GM23338 (cell line): ENCODE measurements around the gene FAM219A. TPM values are rescaled to one million over a fixed set of nuclear protein-coding genes. Genes with fewer than 3 reads are reported as not detected.

Source experiments
- ATAC-seq: fragments of 200-7000 bp; cut with Tn5 transposase; 3 replicates; pipeline ENCODE4 v1.9.1; 2020
- DNase-seq: peaks from one replicate; pipeline ENCODE4 v3.0.0-alpha.2; 2015; ENCODE audit warnings: low spot score
- H2AFZ ChIP-seq: fragments of 200-600 bp; sonication (generic); 2 replicates; pipeline ENCODE4 v1.8.0; 2016; ENCODE audit warnings: antibody characterized with exemption, mild to moderate bottlenecking, moderate library complexity
- H3F3A ChIP-seq: fragments of 200-600 bp; sonication (generic); replicated peaks from 2 replicates; pipeline ENCODE4 v1.8.0; 2017; ENCODE audit warnings: antibody characterized with exemption, mixed run types, low read depth
- H3K27ac ChIP-seq: fragments of 200-600 bp; sonication (generic); 2 replicates; pipeline ENCODE4 v1.6.1; 2016; ENCODE audit warnings: low read depth
- H3K27me3 ChIP-seq: fragments of 200-600 bp; sonication (generic); 2 replicates; pipeline ENCODE4 v1.8.0; 2016; ENCODE audit warnings: mild to moderate bottlenecking, mixed run types, moderate library complexity; ENCODE audit not compliant: insufficient read depth
- H3K36me3 ChIP-seq: fragments of 200-600 bp; sonication (generic); 2 replicates; pipeline ENCODE4 v1.8.0; 2016; ENCODE audit warnings: mild to moderate bottlenecking; ENCODE audit not compliant: insufficient read depth
- H3K4me1 ChIP-seq: fragments of 200-600 bp; sonication (generic); 2 replicates; pipeline ENCODE4 v1.8.0; 2016; ENCODE audit warnings: mild to moderate bottlenecking, moderate library complexity; ENCODE audit not compliant: insufficient read depth
- H3K4me2 ChIP-seq: fragments of 200-600 bp; sonication (generic); 2 replicates; pipeline ENCODE4 v1.7.1; 2017; ENCODE audit warnings: mixed run types
- H3K4me3 ChIP-seq: fragments of 200-600 bp; sonication (generic); 2 replicates; pipeline ENCODE4 v1.6.1; 2016; ENCODE audit warnings: mixed run types
- H3K79me2 ChIP-seq: fragments of 200-600 bp; sonication (generic); replicated peaks from 2 replicates; pipeline ENCODE4 v1.8.0; 2017; ENCODE audit warnings: mild to moderate bottlenecking; ENCODE audit not compliant: insufficient read depth
- H3K9me2 ChIP-seq: fragments of 200-600 bp; sonication (generic); 2 replicates; pipeline ENCODE4 v1.8.0; 2017; ENCODE audit not compliant: insufficient read depth
- H4K20me1 ChIP-seq: fragments of 200-600 bp; sonication (generic); replicated peaks from 2 replicates; pipeline ENCODE4 v1.8.0; 2017; ENCODE audit warnings: mild to moderate bottlenecking; ENCODE audit not compliant: insufficient read depth
- H3K27ac Mint-ChIP-seq: 2 replicates; pipeline ENCODE4 v1.8.0; 2020; ENCODE audit warnings: inconsistent platforms, mild to moderate bottlenecking, moderate library complexity, mixed read lengths
- H3K27me3 Mint-ChIP-seq: 3 replicates; pipeline ENCODE4 v1.8.0; 2022; ENCODE audit warnings: low read depth, mild to moderate bottlenecking, moderate library complexity, mixed read lengths, inconsistent platforms; ENCODE audit not compliant: insufficient read depth, poor library complexity
- H3K36me3 Mint-ChIP-seq: 3 replicates; pipeline ENCODE4 v1.8.0; 2021; ENCODE audit warnings: low read depth, mild to moderate bottlenecking, inconsistent platforms, moderate library complexity, mixed read lengths
- H3K4me1 Mint-ChIP-seq: 3 replicates; pipeline ENCODE4 v1.8.0; 2020; ENCODE audit warnings: mild to moderate bottlenecking, inconsistent platforms, mixed read lengths
- H3K4me3 Mint-ChIP-seq: 3 replicates; pipeline ENCODE4 v1.8.0; 2021; ENCODE audit warnings: moderate library complexity, mild to moderate bottlenecking, inconsistent platforms, mixed read lengths
- H3K9me3 Mint-ChIP-seq: 3 replicates; pipeline ENCODE4 v1.8.0; 2020; ENCODE audit warnings: moderate library complexity, mild to moderate bottlenecking, inconsistent platforms, mixed read lengths
- CREB1 ChIP-seq: fragments of 250-450 bp; sonication (Bioruptor Pico); IDR thresholded peaks from 2 replicates; pipeline ENCODE4 v1.5.0; 2020; ENCODE audit warnings: low read depth, mild to moderate bottlenecking, moderate library complexity
- EZH2 ChIP-seq: fragments of 200-600 bp; sonication (generic); IDR thresholded peaks from one replicate; pipeline ENCODE4 v1.8.0; 2017; ENCODE audit warnings: antibody characterized with exemption, mild to moderate bottlenecking, low read depth; ENCODE audit not compliant: unreplicated experiment
- JUNB ChIP-seq: IDR thresholded peaks from one replicate; pipeline ENCODE4 v1.6.1; 2016; ENCODE audit warnings: antibody characterized with exemption; ENCODE audit not compliant: unreplicated experiment
- NANOG ChIP-seq: IDR thresholded peaks from 2 replicates; pipeline ENCODE4 v1.6.1; 2016; ENCODE audit warnings: antibody characterized with exemption, borderline replicate concordance
- POLR2AphosphoS5 ChIP-seq: IDR thresholded peaks from 2 replicates; pipeline ENCODE4 v1.6.1; 2016; ENCODE audit warnings: antibody characterized with exemption, low read depth
- ZNF114 ChIP-seq: fragments of 250-450 bp; sonication (Bioruptor Pico); IDR thresholded peaks from 2 replicates; pipeline ENCODE4 v1.5.0; 2020; ENCODE audit warnings: mild to moderate bottlenecking, moderate library complexity
- ZNF331 ChIP-seq: fragments of 250-450 bp; sonication (Bioruptor Pico); IDR thresholded peaks from 2 replicates; pipeline ENCODE4 v1.5.0; 2020; ENCODE audit warnings: low read depth, mild to moderate bottlenecking, moderate library complexity
- polyA plus RNA-seq: library from polyadenylated mRNA; unstranded; fragments of >200 nt; fragmentation: Nextera tagmentation; extraction: Ambion mirVana; gene quantifications from 2 replicates; pipeline ENCODE4 v1.2.1, GENCODE V29; 2016
- total RNA-seq: library from RNA; depleted of rRNA; stranded (reverse); fragments of >200 nt; shearing (Covaris generic); gene quantifications from 2 replicates; pipeline ENCODE4 v1.2.3, GENCODE V29; 2014
- TF ChIP-seq, protein P1 (sequence below): IDR thresholded peaks from 2 replicates; pipeline ENCODE4 v1.6.1; 2016; ENCODE audit warnings: antibody characterized with exemption
- TF ChIP-seq, protein P2 (sequence below), 2 experiments: fragments of 200-600 bp in 1 of 2; sonication (generic) in 1 of 2; conservative IDR thresholded peaks; 2 replicates each; pipeline versions ENCODE4 v1.5.1 to v1.6.1; 2016 to 2017; ENCODE audit warnings: antibody characterized with exemption in 2 of 2, low read depth in 2 of 2, mild to moderate bottlenecking in 2 of 2, moderate library complexity in 1 of 2

Gene FAM219A
- total and polyA plus RNA-seq, 2 experiments from 2014 or later, result 3.8 to 7.2 TPM

DNA sequence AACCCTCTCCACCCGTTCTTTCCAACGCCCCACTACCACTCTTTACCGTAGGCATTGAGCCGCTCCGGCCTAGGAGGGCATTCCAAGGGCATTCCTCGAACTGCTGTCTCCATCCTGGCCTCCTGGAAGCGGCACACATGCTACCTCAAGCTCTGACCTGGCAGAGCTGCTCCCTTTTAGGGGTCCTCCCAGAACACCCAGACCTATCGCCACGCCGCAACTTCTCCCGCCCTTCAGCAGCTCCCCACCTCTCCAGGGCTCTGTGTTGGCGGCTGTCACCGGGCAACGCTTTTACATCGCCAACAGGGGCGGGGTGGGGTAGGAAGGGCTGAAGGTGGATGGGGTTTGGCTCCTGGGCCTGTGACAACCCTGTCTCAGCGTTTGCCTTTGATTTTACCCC is 77.0 kb downstream of the FAM219A start:
- Histone ChIP-seq H3K79me2 (no peaks in the 10 kb centered on the region), H3K9me2 (no peaks in the 10 kb centered on the region), H3K4me1 (peaks cover 10% of the 10 kb centered on the region), H3F3A (no peaks in the 10 kb centered on the region; the same call in 1 of the 2 replicates), H3K4me2 (peak overlapping the region; percentile 97), H3K27me3 (peaks cover 44% of the 10 kb centered on the region), H3K4me3 (peak overlapping the region; percentile 67), H2AFZ (peak overlapping the region; percentile 99), H3K27ac (no peak overlapping the region), H4K20me1 (no peaks in the 10 kb centered on the region), H3K36me3 (no peaks in the 10 kb centered on the region)
- peaks cover 37% of the 10 kb centered on the region for H3K27me3 Mint-ChIP-seq
- H3K27ac Mint-ChIP-seq, result no peak overlapping the region
- H3K4me3 Mint-ChIP-seq, result peak overlapping the region; percentile 89
- peak; percentile 14 for ATAC-seq
- peak; percentile 82 for DNase-seq
- TF ChIP-seq POLR2AphosphoS5, result 0 out of 2 replicates have a peak, but pooled peaks have one; percentile 1
- TF ChIP-seq NANOG, result no peak
- TF ChIP-seq EZH2, result no peak
- no peak for TF ChIP-seq ZNF114 (CRISPR knock-in tag)
- TF ChIP-seq, protein P1, sequence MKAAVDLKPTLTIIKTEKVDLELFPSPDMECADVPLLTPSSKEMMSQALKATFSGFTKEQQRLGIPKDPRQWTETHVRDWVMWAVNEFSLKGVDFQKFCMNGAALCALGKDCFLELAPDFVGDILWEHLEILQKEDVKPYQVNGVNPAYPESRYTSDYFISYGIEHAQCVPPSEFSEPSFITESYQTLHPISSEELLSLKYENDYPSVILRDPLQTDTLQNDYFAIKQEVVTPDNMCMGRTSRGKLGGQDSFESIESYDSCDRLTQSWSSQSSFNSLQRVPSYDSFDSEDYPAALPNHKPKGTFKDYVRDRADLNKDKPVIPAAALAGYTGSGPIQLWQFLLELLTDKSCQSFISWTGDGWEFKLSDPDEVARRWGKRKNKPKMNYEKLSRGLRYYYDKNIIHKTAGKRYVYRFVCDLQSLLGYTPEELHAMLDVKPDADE, result no peak
- H3K4me1 Mint-ChIP-seq, result peaks cover 10% of the 10 kb centered on the region
- no peaks in the 10 kb centered on the region for H3K36me3 Mint-ChIP-seq
- no peaks in the 10 kb centered on the region; the same call in 2 of the 3 replicates for H3K9me3 Mint-ChIP-seq

DNA sequence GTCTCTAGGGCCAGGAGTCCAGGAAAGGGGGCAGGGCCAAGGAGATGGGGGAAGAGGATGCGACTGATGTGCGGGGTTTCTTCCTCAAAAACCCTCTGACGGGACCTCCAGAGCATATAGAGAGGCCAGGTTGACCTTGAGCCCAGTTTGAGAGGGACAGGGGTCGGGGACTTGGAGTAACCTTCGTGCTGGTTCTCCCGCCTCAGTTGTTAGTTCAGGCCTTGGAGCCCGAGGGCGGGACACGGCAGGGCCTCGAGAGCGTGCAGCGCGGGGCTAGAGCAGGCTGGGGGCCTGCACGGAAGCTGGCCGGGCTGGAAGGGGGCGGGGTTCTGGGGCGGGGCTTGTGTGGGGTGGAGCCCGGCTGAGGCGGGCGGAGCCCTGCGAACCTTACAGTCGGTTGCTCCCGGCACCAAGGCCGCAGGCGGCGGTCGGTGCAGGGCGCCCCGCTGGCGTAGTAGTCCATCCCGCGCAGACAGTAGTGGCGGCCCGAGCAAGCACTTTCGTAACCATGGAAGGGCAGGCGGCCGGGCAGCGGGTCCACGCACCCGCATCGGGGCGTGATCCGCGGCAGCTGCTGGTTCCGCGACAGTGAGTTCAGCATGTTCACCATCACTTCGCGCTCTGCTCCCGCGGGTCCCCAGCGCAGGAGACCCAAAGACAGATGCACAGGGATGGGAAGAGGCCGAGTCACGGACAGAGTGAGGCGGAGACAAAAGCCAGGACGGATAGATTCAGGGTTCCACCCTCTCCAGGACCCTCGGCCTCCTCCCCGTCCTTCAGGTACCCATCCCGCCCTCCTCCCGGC is 77.7 kb downstream of the FAM219A start:
- Histone ChIP-seq H3K4me3 (peak overlapping the region; percentile 67), H2AFZ (peak overlapping the region; percentile 100), H3K9me2 (no peaks in the 10 kb centered on the region), H3K4me2 (peak overlapping the region; percentile 97), H3K79me2 (no peaks in the 10 kb centered on the region), H3K27me3 (peaks cover 46% of the 10 kb centered on the region), H3K27ac (no peak overlapping the region), H4K20me1 (no peaks in the 10 kb centered on the region), H3K36me3 (no peaks in the 10 kb centered on the region), H3K4me1 (peaks cover 14% of the 10 kb centered on the region), H3F3A (no peaks in the 10 kb centered on the region; the same call in 1 of the 2 replicates)
- Mint-ChIP-seq H3K27ac (no peak overlapping the region), H3K27me3 (peaks cover 41% of the 10 kb centered on the region), H3K4me1 (peaks cover 13% of the 10 kb centered on the region), H3K9me3 (no peaks in the 10 kb centered on the region; the same call in 2 of the 3 replicates), H3K4me3 (peak overlapping the region; percentile 89), H3K36me3 (no peaks in the 10 kb centered on the region)
- peak; percentile 61 for ATAC-seq
- TF ChIP-seq NANOG, result no peak
- TF ChIP-seq CREB1 (CRISPR knock-in tag), result no peak
- TF ChIP-seq POLR2AphosphoS5, result peak; percentile 51; the same call in 1 of the 2 replicates
- DNase-seq, result peak; percentile 83

DNA sequence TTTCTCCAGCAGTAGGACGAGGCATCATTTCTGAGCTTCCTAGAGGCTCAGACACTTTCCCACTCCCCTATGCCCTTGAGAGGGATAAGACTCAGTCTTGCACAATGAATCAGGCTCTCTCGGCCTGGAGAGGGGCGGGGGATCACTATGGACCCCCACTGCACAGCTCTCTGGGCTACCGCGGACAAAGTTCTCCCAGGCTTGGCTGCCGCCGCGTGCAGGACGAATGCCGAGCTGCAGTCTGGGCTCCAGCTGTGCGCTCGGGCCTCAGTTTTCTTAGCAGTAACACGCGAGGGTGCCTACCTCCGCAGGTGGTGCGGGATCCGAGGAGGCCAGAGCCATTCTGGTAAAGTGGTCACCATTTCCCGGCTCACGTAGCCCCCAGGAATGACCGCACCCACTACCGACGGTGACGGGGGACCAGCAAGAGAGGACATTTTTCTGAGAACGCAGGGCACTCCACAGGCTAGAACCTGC is 78.3 kb downstream of the FAM219A start:
- DNase-seq, result peak; percentile 51
- peak overlapping the region; percentile 97 for H3K4me2 ChIP-seq

More for the DNA sequence above, 78.3 kb downstream of the FAM219A start:
- H2AFZ ChIP-seq, result peak overlapping the region; percentile 100
- Mint-ChIP-seq H3K9me3 (no peaks in the 10 kb centered on the region; the same call in 2 of the 3 replicates), H3K27ac (no peak overlapping the region), H3K27me3 (peaks cover 41% of the 10 kb centered on the region), H3K4me1 (peaks cover 20% of the 10 kb centered on the region), H3K36me3 (no peaks in the 10 kb centered on the region), H3K4me3 (peak overlapping the region; percentile 89)
- H4K20me1 ChIP-seq, result no peaks in the 10 kb centered on the region
- H3K4me3 ChIP-seq, result peak overlapping the region; percentile 67
- H3K36me3 ChIP-seq, result no peaks in the 10 kb centered on the region
- H3K27ac ChIP-seq, result no peak overlapping the region
- peaks cover 20% of the 10 kb centered on the region for H3K4me1 ChIP-seq
- H3K79me2 ChIP-seq, result no peaks in the 10 kb centered on the region
- no peaks in the 10 kb centered on the region for H3K9me2 ChIP-seq
- TF ChIP-seq, protein P2, sequence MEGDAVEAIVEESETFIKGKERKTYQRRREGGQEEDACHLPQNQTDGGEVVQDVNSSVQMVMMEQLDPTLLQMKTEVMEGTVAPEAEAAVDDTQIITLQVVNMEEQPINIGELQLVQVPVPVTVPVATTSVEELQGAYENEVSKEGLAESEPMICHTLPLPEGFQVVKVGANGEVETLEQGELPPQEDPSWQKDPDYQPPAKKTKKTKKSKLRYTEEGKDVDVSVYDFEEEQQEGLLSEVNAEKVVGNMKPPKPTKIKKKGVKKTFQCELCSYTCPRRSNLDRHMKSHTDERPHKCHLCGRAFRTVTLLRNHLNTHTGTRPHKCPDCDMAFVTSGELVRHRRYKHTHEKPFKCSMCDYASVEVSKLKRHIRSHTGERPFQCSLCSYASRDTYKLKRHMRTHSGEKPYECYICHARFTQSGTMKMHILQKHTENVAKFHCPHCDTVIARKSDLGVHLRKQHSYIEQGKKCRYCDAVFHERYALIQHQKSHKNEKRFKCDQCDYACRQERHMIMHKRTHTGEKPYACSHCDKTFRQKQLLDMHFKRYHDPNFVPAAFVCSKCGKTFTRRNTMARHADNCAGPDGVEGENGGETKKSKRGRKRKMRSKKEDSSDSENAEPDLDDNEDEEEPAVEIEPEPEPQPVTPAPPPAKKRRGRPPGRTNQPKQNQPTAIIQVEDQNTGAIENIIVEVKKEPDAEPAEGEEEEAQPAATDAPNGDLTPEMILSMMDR (conservative IDR thresholded peaks at IDR 0.05; ENCODE audit: low read depth in 2 of 2), result no peak
- TF ChIP-seq EZH2 (peak; percentile 27), JUNB (no peak), ZNF331 (CRISPR knock-in tag) (no peak)
- TF ChIP-seq, protein P1, result no peak
- H3K27me3 ChIP-seq, result peaks cover 51% of the 10 kb centered on the region
- no peaks in the 10 kb centered on the region; the same call in 1 of the 2 replicates for H3F3A ChIP-seq
- peak; percentile 0; the same call in 2 of the 3 replicates for ATAC-seq
